IMR-90 (cell line): ENCODE results near the gene OR10A5. TPM values are rescaled to one million over a fixed set of nuclear protein-coding genes. Genes with fewer than 3 reads are reported as not detected.

ENCODE experiments used
- ATAC-seq: fragments of 200-7000 bp; cut with Tn5 transposase; 2 replicates; pipeline ENCODE4 v1.9.1; 2020; ENCODE audit warnings: low read depth, mild to moderate bottlenecking, moderate library complexity
- BruUV-seq: library from RNA; stranded (reverse); fragments of 400-500 nt; replicated peaks from 2 replicates; lab custom pipeline; 2021; lab: Mats Ljungman, UMichigan
- CTCF ChIA-PET: fragments of 300-600 bp; formaldehyde crosslinking; extraction: SDS; loops from one replicate; lab custom pipeline; 2021; ENCODE audit warnings: antibody characterized with exemption; lab: Yijun Ruan, JAX
- POLR2A ChIA-PET: fragments of 300-600 bp; sonication (Branson Sonifier 250); formaldehyde crosslinking; loops from one replicate; lab custom pipeline; 2022; ENCODE audit warnings: antibody characterized with exemption; ENCODE audit not compliant: unreplicated experiment; lab: Charles Lee
- DNase-seq: peaks from one replicate; pipeline ENCODE4 v3.0.0; 2013
- H2AFZ ChIP-seq: replicated peaks from 2 replicates; pipeline ENCODE3; 2013; ENCODE audit warnings: low read length, mild to moderate bottlenecking; ENCODE audit not compliant: poor library complexity
- H2AK5ac ChIP-seq: 2 replicates; pipeline ENCODE4 v1.6.1; 2013; ENCODE audit warnings: low read depth, low read length, inconsistent platforms
- H2AK9ac ChIP-seq: replicated peaks from 2 replicates; pipeline ENCODE3; 2013; ENCODE audit warnings: mild to moderate bottlenecking, low read depth, low read length, moderate library complexity; ENCODE audit not compliant: poor library complexity
- H2BK120ac ChIP-seq: 2 replicates; pipeline ENCODE4 v1.6.1; 2013; ENCODE audit warnings: low read depth, low read length, inconsistent platforms
- H2BK15ac ChIP-seq: 3 replicates; pipeline ENCODE4 v1.6.1; 2013; ENCODE audit warnings: low read depth, low read length, inconsistent platforms
- H2BK20ac ChIP-seq: 2 replicates; pipeline ENCODE4 v1.6.1; 2013; ENCODE audit warnings: low read depth, mild to moderate bottlenecking, inconsistent platforms, low read length, moderate library complexity
- H2BK5ac ChIP-seq: 2 replicates; pipeline ENCODE4 v1.6.1; 2013; ENCODE audit warnings: mild to moderate bottlenecking, low read depth, low read length, inconsistent platforms; ENCODE audit not compliant: poor library complexity, severe bottlenecking
- H3K14ac ChIP-seq: replicated peaks from 2 replicates; pipeline ENCODE4 v1.6.1; 2013; ENCODE audit warnings: low read depth, low read length, inconsistent platforms
- H3K18ac ChIP-seq: 2 replicates; pipeline ENCODE4 v1.6.1; 2013; ENCODE audit warnings: low read depth, low read length, control low read depth
- H3K23ac ChIP-seq: 2 replicates; pipeline ENCODE4 v1.6.1; 2013; ENCODE audit warnings: low read depth, low read length, inconsistent platforms
- H3K27ac ChIP-seq: 2 replicates; pipeline ENCODE4 v1.5.1; 2013; ENCODE audit warnings: mild to moderate bottlenecking, control low read depth, low read length; ENCODE audit not compliant: insufficient read depth
- H3K27me3 ChIP-seq: 2 replicates; pipeline ENCODE4 v1.6.1; 2013; ENCODE audit warnings: low read length; ENCODE audit not compliant: control insufficient read depth, insufficient read depth
- H3K36me3 ChIP-seq: 2 replicates; pipeline ENCODE4 v1.6.1; 2013; ENCODE audit warnings: low read length, mixed read lengths; ENCODE audit not compliant: control insufficient read depth, insufficient read depth
- H3K4ac ChIP-seq: 2 replicates; pipeline ENCODE4 v1.6.1; 2013; ENCODE audit warnings: low read depth, low read length, inconsistent platforms
- H3K4me1 ChIP-seq: 2 replicates; pipeline ENCODE4 v1.6.1; 2013; ENCODE audit warnings: low read length, mixed read lengths; ENCODE audit not compliant: control insufficient read depth, insufficient read depth
- H3K4me2 ChIP-seq: 2 replicates; pipeline ENCODE4 v1.6.1; 2013; ENCODE audit warnings: low read depth, mild to moderate bottlenecking, control low read depth, low read length, moderate library complexity
- H3K4me3 ChIP-seq: 2 replicates; pipeline ENCODE4 v1.5.1; 2013; ENCODE audit warnings: low read depth, mild to moderate bottlenecking, control low read depth, low read length, moderate library complexity; ENCODE audit not compliant: insufficient read depth
- H3K56ac ChIP-seq: 2 replicates; pipeline ENCODE4 v1.6.1; 2013; ENCODE audit warnings: low read length, inconsistent platforms; ENCODE audit not compliant: insufficient read depth; ENCODE audit errors: extremely low read depth
- H3K79me1 ChIP-seq, 2 experiments: 2 replicates each; pipeline ENCODE4 v1.6.1; 2013; ENCODE audit warnings: low read length in 2 of 2, inconsistent platforms in 1 of 2, low read depth in 1 of 2
- H3K9ac ChIP-seq: 2 replicates; pipeline ENCODE4 v1.6.1; 2013; ENCODE audit warnings: low read depth, low read length, control low read depth
- H3K9me1 ChIP-seq: 2 replicates; pipeline ENCODE4 v1.6.1; 2013; ENCODE audit warnings: low read length, inconsistent platforms; ENCODE audit not compliant: insufficient read depth
- H3K9me3 ChIP-seq: 2 replicates; pipeline ENCODE4 v1.6.1; 2013; ENCODE audit warnings: low read length; ENCODE audit not compliant: control insufficient read depth, insufficient read depth
- H4K20me1 ChIP-seq: 2 replicates; pipeline ENCODE4 v1.6.1; 2013; ENCODE audit warnings: low read length, inconsistent platforms; ENCODE audit not compliant: insufficient read depth
- H4K5ac ChIP-seq: 2 replicates; pipeline ENCODE4 v1.6.1; 2013; ENCODE audit warnings: mild to moderate bottlenecking, low read depth, low read length, control low read depth
- H4K8ac ChIP-seq, 2 experiments: 2 replicates each; pipeline ENCODE4 v1.6.1; 2013; ENCODE audit warnings: low read depth in 2 of 2, low read length in 2 of 2, control low read depth in 1 of 2, inconsistent platforms in 1 of 2
- H4K91ac ChIP-seq: 2 replicates; pipeline ENCODE4 v1.6.1; 2013; ENCODE audit warnings: low read depth, low read length, inconsistent platforms; ENCODE audit not compliant: insufficient read depth
- CEBPB ChIP-seq: IDR thresholded peaks from 2 replicates; pipeline ENCODE4 v1.6.1; 2012; ENCODE audit warnings: low read depth, low read length, improper control_type of control experiment
- CHD1 ChIP-seq: IDR thresholded peaks from 2 replicates; pipeline ENCODE4 v1.6.1; 2012; ENCODE audit warnings: low read depth, low read length, improper control_type of control experiment
- MAFK ChIP-seq: IDR thresholded peaks from 2 replicates; pipeline ENCODE4 v1.6.1; 2012; ENCODE audit warnings: low read depth, low read length, improper control_type of control experiment
- MAZ ChIP-seq: IDR thresholded peaks from 2 replicates; pipeline ENCODE4 v1.6.1; 2012; ENCODE audit warnings: low read depth, mild to moderate bottlenecking, low read length, improper control_type of control experiment, moderate library complexity, borderline replicate concordance
- NFE2L2 ChIP-seq: fragments of 150-350 bp; IDR thresholded peaks from 2 replicates; pipeline ENCODE4 v1.6.1; 2016; ENCODE audit warnings: low read depth, mild to moderate bottlenecking, low read length
- RAD21 ChIP-seq: IDR thresholded peaks from 2 replicates; pipeline ENCODE4 v1.6.1; 2012; ENCODE audit warnings: low read length, improper control_type of control experiment
- RCOR1 ChIP-seq: IDR thresholded peaks from 2 replicates; pipeline ENCODE4 v1.6.1; 2012; ENCODE audit warnings: mild to moderate bottlenecking, low read length, improper control_type of control experiment; ENCODE audit not compliant: insufficient replicate concordance
- RFX5 ChIP-seq: IDR thresholded peaks from 2 replicates; pipeline ENCODE4 v1.8.0; 2012; ENCODE audit warnings: low read depth, mild to moderate bottlenecking, low read length, moderate library complexity
- WGBS, 2 experiments: methylation state at CpG; one replicate each; pipeline versions ENCODE4 v1.1.5 to v1.1.7; 2013; ENCODE audit warnings: missing lambda C conversion rate in 2 of 2; ENCODE audit not compliant: insufficient read length in 1 of 2; ENCODE audit errors: extremely low coverage in 2 of 2; 5-methylcytosine and 5-hydroxymethylcytosine counted together
- dilution Hi-C: fragments of 300-500 bp; cut with HindIII; formaldehyde crosslinking; loops from one replicate; pipeline ENCODE4 v1.14.3; 2018; ENCODE audit warnings: low sequenced_read_pairs; ENCODE audit not compliant: unreplicated experiment
- in situ Hi-C: fragments of 300-500 bp; cut with MboI; formaldehyde crosslinking; loops from 3 replicates; pipeline ENCODE4 v1.14.3; 2019; ENCODE audit warnings: low sequenced_read_pairs, inconsistent platforms, mixed read lengths
- intact Hi-C: fragments of 100-400 bp; cut with micrococcal nuclease; formaldehyde crosslinking; loops from 2 replicates; pipeline ENCODE4 v1.10.0; 2022
- polyA plus RNA-seq, 3 experiments: library from polyadenylated mRNA; depleted of rRNA; stranded (reverse); fragments of >200 nt; gene quantifications; 2 replicates each; pipeline ENCODE4 v1.2.3, GENCODE V29; 2012; ENCODE audit warnings: low replicate concordance in 1 of 3
- total RNA-seq: library from RNA; depleted of rRNA; stranded (reverse); fragments of >200 nt; gene quantifications from 2 replicates; pipeline ENCODE4 v1.2.3, GENCODE V29; 2012
- TF ChIP-seq, protein P1 (sequence below): fragments of 150-350 bp; IDR thresholded peaks from 2 replicates; pipeline ENCODE4 v1.6.1; 2016; ENCODE audit warnings: low read depth, mild to moderate bottlenecking, low read length, moderate library complexity, borderline replicate concordance

The OR10A5 gene
- total and polyA plus RNA-seq, 2 of the 4 experiments (the other 2 are of a cell fraction) = not detected

DNA sequence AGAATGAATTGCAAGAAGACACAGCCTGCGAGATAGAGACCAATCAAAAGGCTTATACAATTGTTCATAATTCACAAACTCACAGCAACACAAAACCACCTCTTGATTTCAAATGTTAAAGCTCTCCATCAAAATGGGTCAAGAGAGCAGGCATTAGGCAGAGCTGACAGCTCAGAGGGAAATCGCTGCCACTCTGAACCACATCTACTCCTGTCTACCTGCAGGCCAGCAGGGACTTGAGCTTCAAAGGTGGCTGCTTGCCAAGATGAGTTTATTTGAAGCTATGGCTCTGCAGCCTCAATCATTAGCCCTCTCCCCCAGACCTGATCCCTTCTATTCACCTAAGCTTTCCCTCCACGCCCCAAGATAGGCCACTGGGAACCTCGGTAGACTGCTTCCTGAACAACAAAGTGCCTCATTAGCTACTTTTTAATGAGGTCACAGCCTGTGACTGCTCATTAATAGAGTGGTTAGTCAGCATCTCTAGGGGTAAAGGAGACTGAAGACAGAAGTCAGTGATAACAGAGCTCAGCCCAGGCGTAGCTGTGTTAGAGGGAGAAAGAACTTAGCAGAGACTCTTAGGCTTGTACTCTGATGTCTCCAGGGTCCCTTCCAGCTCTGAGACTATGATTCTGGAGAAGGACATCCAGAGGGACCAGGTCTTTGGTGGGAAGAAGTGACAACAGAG is 21.2 kb upstream of the OR10A5 start:
- no peak overlapping the region for H2BK20ac ChIP-seq
- H3K14ac ChIP-seq = no peak overlapping the region
- no peak overlapping the region for H4K91ac ChIP-seq
- dilution Hi-C loops = no loop called here
- intact Hi-C loops = no loop called here
- in situ Hi-C loops = loop anchor here (25.0 kb wide), 1 partner anchor 613 kb away; no protein-coding TSS in a partner anchor
- no peak overlapping the region for H3K9ac ChIP-seq
- H3K56ac ChIP-seq = no peak overlapping the region
- no peak overlapping the region for H4K8ac ChIP-seq
- ATAC-seq = no peak
- no peaks in the 10 kb centered on the region for H3K9me1 ChIP-seq
- H2BK5ac ChIP-seq = no peak overlapping the region
- H3K4me2 ChIP-seq = no peak overlapping the region
- H2BK120ac ChIP-seq = no peak overlapping the region
- H3K79me1 ChIP-seq = no peaks in the 10 kb centered on the region
- H2AFZ ChIP-seq = no peak overlapping the region
- no peak for DNase-seq
- no TSS peak for BruUV-seq
- H2AK5ac ChIP-seq = no peak overlapping the region
- no CpG with 5 or more reads among the region's 5 CpGs for WGBS, 2 experiments
- no peaks in the 10 kb centered on the region for H3K9me3 ChIP-seq
- no peaks in the 10 kb centered on the region for H4K20me1 ChIP-seq
- H2AK9ac ChIP-seq = no peak overlapping the region
- H3K27ac ChIP-seq = no peak overlapping the region
- no peak overlapping the region for H3K18ac ChIP-seq
- POLR2A ChIA-PET = no interaction called here
- H3K23ac ChIP-seq = no peak overlapping the region
- TF ChIP-seq RAD21 = no peak
- no peak for TF ChIP-seq RFX5
- no peak for TF ChIP-seq CHD1
- TF ChIP-seq MAZ = no peak
- no peak for TF ChIP-seq RCOR1
- no peak for TF ChIP-seq NFE2L2
- TF ChIP-seq CEBPB = no peak
- TF ChIP-seq, protein P1, sequence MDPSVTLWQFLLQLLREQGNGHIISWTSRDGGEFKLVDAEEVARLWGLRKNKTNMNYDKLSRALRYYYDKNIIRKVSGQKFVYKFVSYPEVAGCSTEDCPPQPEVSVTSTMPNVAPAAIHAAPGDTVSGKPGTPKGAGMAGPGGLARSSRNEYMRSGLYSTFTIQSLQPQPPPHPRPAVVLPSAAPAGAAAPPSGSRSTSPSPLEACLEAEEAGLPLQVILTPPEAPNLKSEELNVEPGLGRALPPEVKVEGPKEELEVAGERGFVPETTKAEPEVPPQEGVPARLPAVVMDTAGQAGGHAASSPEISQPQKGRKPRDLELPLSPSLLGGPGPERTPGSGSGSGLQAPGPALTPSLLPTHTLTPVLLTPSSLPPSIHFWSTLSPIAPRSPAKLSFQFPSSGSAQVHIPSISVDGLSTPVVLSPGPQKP = no peak
- no peak for TF ChIP-seq MAFK
- H2BK15ac ChIP-seq = no peak overlapping the region
- H3K4me1 ChIP-seq = no peaks in the 10 kb centered on the region
- no peaks in the 10 kb centered on the region for H3K27me3 ChIP-seq
- no peak overlapping the region for H3K4me3 ChIP-seq
- CTCF ChIA-PET = interaction anchor here (0.5 kb wide), 1 partner anchor 103 kb away, joined by 3 read pairs; no protein-coding TSS in a partner anchor
- H3K36me3 ChIP-seq = no peaks in the 10 kb centered on the region
- no peak overlapping the region for H4K5ac ChIP-seq
- H3K4ac ChIP-seq = no peak overlapping the region
